Glutamatergic neuron (in vitro differentiated cells): ENCODE results near the gene LRRC8D. TPM values are rescaled to one million over a fixed set of nuclear protein-coding genes. Genes with fewer than 3 reads are reported as not detected.

Source experiments
- DNase-seq: peaks from one replicate; pipeline ENCODE4 v3.0.0; 2022
- H3K27ac Mint-ChIP-seq: one replicate; pipeline ENCODE4 v1.8.0; 2020; ENCODE audit warnings: mild to moderate bottlenecking, mixed read lengths, inconsistent platforms; ENCODE audit not compliant: unreplicated experiment
- H3K27me3 Mint-ChIP-seq: one replicate; pipeline ENCODE4 v1.8.0; 2020; ENCODE audit warnings: mild to moderate bottlenecking, moderate library complexity, mixed read lengths, inconsistent platforms; ENCODE audit not compliant: unreplicated experiment
- H3K36me3 Mint-ChIP-seq: one replicate; pipeline ENCODE4 v1.8.0; 2020; ENCODE audit warnings: mild to moderate bottlenecking, mixed read lengths, inconsistent platforms; ENCODE audit not compliant: unreplicated experiment
- H3K4me1 Mint-ChIP-seq: one replicate; pipeline ENCODE4 v1.8.0; 2020; ENCODE audit warnings: mild to moderate bottlenecking, low read depth, mixed read lengths, inconsistent platforms; ENCODE audit not compliant: unreplicated experiment
- H3K4me3 Mint-ChIP-seq: one replicate; pipeline ENCODE4 v1.8.0; 2020; ENCODE audit warnings: mild to moderate bottlenecking, mixed read lengths, inconsistent platforms; ENCODE audit not compliant: unreplicated experiment
- H3K9me3 Mint-ChIP-seq: one replicate; pipeline ENCODE4 v1.8.0; 2020; ENCODE audit warnings: mild to moderate bottlenecking, moderate library complexity, mixed read lengths, inconsistent platforms; ENCODE audit not compliant: unreplicated experiment
- CTCF ChIP-seq: fragments of 200-600 bp; sonication (generic); IDR thresholded peaks from one replicate; pipeline ENCODE4 v1.5.0; 2021; ENCODE audit not compliant: partially characterized antibody, unreplicated experiment
- total RNA-seq: library from RNA; stranded (reverse); fragmentation: NEBNext Ultra II Directional; extraction: Animal tissue kit (Norgen Biotek cat#: 25700); gene quantifications from one replicate; pipeline ENCODE4 v1.2.1, GENCODE V29; 2021; ENCODE audit not compliant: unreplicated experiment

Gene LRRC8D
- total RNA-seq, 1 donor from 2014 or later, result 54.9 TPM

- Mint-ChIP-seq H3K4me1 (no peaks in the 10 kb centered on the region), H3K27ac (no peak overlapping the region), H3K27me3 (peaks cover 2% of the 10 kb centered on the region), H3K36me3 (no peaks in the 10 kb centered on the region), H3K4me3 (no peak overlapping the region), H3K9me3 (no peaks in the 10 kb centered on the region)
- TF ChIP-seq CTCF, result no peak
- no peak for DNase-seq
Observed at GRCh38 chr1:89812992-89813391, 7.8 kb upstream of the LRRC8D start.

- H3K4me3 Mint-ChIP-seq, result no peak overlapping the region
- no peak for DNase-seq
- no peak for TF ChIP-seq CTCF
- no peaks in the 10 kb centered on the region for H3K36me3 Mint-ChIP-seq
- H3K9me3 Mint-ChIP-seq, result no peaks in the 10 kb centered on the region
- peaks cover 2% of the 10 kb centered on the region for H3K27me3 Mint-ChIP-seq
- peaks cover under 1% of the 10 kb centered on the region for H3K4me1 Mint-ChIP-seq
- no peak overlapping the region for H3K27ac Mint-ChIP-seq
Observed at GRCh38 chr1:89815040-89815439, 5.8 kb upstream of the LRRC8D start.

GRCh38 chr1:89815611-89816010, 5.2 kb upstream of the LRRC8D start:
- TF ChIP-seq CTCF, result no peak
- Mint-ChIP-seq H3K4me1 (peaks cover 4% of the 10 kb centered on the region), H3K27ac (no peak overlapping the region), H3K9me3 (peaks cover 3% of the 10 kb centered on the region), H3K27me3 (peaks cover 6% of the 10 kb centered on the region), H3K36me3 (no peaks in the 10 kb centered on the region), H3K4me3 (no peak overlapping the region)
- DNase-seq, result no peak

- peaks cover 3% of the 10 kb centered on the region for H3K9me3 Mint-ChIP-seq
- no peaks in the 10 kb centered on the region for H3K36me3 Mint-ChIP-seq
- H3K27me3 Mint-ChIP-seq, result peaks cover 6% of the 10 kb centered on the region
- DNase-seq, result no peak
- no peak overlapping the region for H3K4me3 Mint-ChIP-seq
- H3K27ac Mint-ChIP-seq, result no peak overlapping the region
- TF ChIP-seq CTCF, result no peak
- peaks cover 4% of the 10 kb centered on the region for H3K4me1 Mint-ChIP-seq
Observed at GRCh38 chr1:89816366-89816765, 4.5 kb upstream of the LRRC8D start.

- Mint-ChIP-seq H3K4me1 (peaks cover 32% of the 10 kb centered on the region), H3K4me3 (peak overlapping the region; percentile 97), H3K9me3 (peaks cover 8% of the 10 kb centered on the region), H3K27me3 (peaks cover 6% of the 10 kb centered on the region), H3K36me3 (no peaks in the 10 kb centered on the region), H3K27ac (peak overlapping the region; percentile 80)
- peak; percentile 37 for TF ChIP-seq CTCF
- DNase-seq, result peak; percentile 68
Observed at GRCh38 chr1:89821322-89822108, 683 bp downstream of the LRRC8D start.
